Lower lobe of right lung (tissue), 2 donors: ENCODE data around the gene IL12B. TPM values are rescaled to one million over a fixed set of nuclear protein-coding genes. Genes with fewer than 3 reads are reported as not detected.
A peak's percentile ranks its signal among the peaks of the same experiment; 100 is the strongest.

ENCODE experiments used
- ATAC-seq, 2 donors: fragments of 200-7000 bp; cut with Tn5 transposase; one replicate each; pipeline ENCODE4 v1.9.1; 2020 to 2022; ENCODE audit warnings: mild to moderate bottlenecking in 2 of 2, moderate library complexity in 2 of 2
- DNase-seq: peaks from one replicate; pipeline ENCODE4 v3.0.0-alpha.2; 2020
- H3K27ac ChIP-seq: fragments of 200-600 bp; one replicate; pipeline ENCODE4 v1.8.0; 2022
- H3K27me3 ChIP-seq: fragments of 200-600 bp; one replicate; pipeline ENCODE4 v1.8.0; 2022; ENCODE audit warnings: low read depth
- H3K36me3 ChIP-seq: fragments of 200-600 bp; one replicate; pipeline ENCODE4 v1.8.0; 2022; ENCODE audit warnings: mild to moderate bottlenecking
- H3K4me1 ChIP-seq: fragments of 200-600 bp; one replicate; pipeline ENCODE4 v1.8.0; 2022
- H3K4me3 ChIP-seq: fragments of 200-600 bp; one replicate; pipeline ENCODE4 v1.8.0; 2022; ENCODE audit warnings: mild to moderate bottlenecking
- H3K9me3 ChIP-seq: fragments of 200-600 bp; one replicate; pipeline ENCODE4 v1.8.0; 2022
- CTCF ChIP-seq: fragments of 200-600 bp; IDR thresholded peaks from one replicate; pipeline ENCODE4 v1.8.0; 2022; ENCODE audit warnings: antibody characterized with exemption, mild to moderate bottlenecking
- intact Hi-C: fragments of 100-400 bp; cut with DNase I; formaldehyde crosslinking; loops from one replicate; pipeline ENCODE4 v1.11.0; 2022
- total RNA-seq: library from RNA; stranded (reverse); fragmentation: NEBNext Ultra II Directional; extraction: Animal tissue kit (Norgen Biotek cat#: 25700); gene quantifications from one replicate; pipeline ENCODE4 v1.2.1, GENCODE V29; 2021
- donor health status: DM: no; HTN: yes; CAD: no; lungs with severe emphysema.

Gene IL12B
- total RNA-seq, 1 donor from 2014 or later: not detected

GRCh38 chr5:159337016-159337955 lies 7.0 kb upstream of the IL12B start:
- Histone ChIP-seq H3K4me3 (no peak overlapping the region), H3K27ac (no peak overlapping the region), H3K9me3 (no peaks in the 10 kb centered on the region), H3K4me1 (peaks cover 21% of the 10 kb centered on the region), H3K27me3 (no peaks in the 10 kb centered on the region), H3K36me3 (no peaks in the 10 kb centered on the region)
- intact Hi-C loops: no loop called here
- ATAC-seq: no peak
- TF ChIP-seq CTCF: no peak
- DNase-seq: no peak

GRCh38 chr5:159336586-159336985 lies 6.3 kb upstream of the IL12B start:
- intact Hi-C loops: no loop called here
- Histone ChIP-seq H3K4me1 (peaks cover 19% of the 10 kb centered on the region), H3K4me3 (no peak overlapping the region), H3K36me3 (no peaks in the 10 kb centered on the region), H3K9me3 (no peaks in the 10 kb centered on the region), H3K27ac (no peak overlapping the region), H3K27me3 (no peaks in the 10 kb centered on the region)
- ATAC-seq (no peak), DNase-seq (no peak)
- no peak for TF ChIP-seq CTCF

- H3K36me3 ChIP-seq: no peaks in the 10 kb centered on the region
- no peak overlapping the region for H3K4me3 ChIP-seq
- no peak for DNase-seq
- no peak overlapping the region for H3K27ac ChIP-seq
- H3K27me3 ChIP-seq: no peaks in the 10 kb centered on the region
- ATAC-seq: no peak
- no peaks in the 10 kb centered on the region for H3K9me3 ChIP-seq
- intact Hi-C loops: no loop called here
- H3K4me1 ChIP-seq: peaks cover 23% of the 10 kb centered on the region
- TF ChIP-seq CTCF: no peak
Observed at GRCh38 chr5:159333545-159333925, 3.2 kb upstream of the IL12B start.

GRCh38 chr5:159332800-159333544 lies 2.7 kb upstream of the IL12B start:
- Histone ChIP-seq H3K4me1 (peaks cover 23% of the 10 kb centered on the region), H3K9me3 (no peaks in the 10 kb centered on the region), H3K27me3 (no peaks in the 10 kb centered on the region), H3K27ac (no peak overlapping the region), H3K4me3 (no peak overlapping the region), H3K36me3 (no peaks in the 10 kb centered on the region)
- ATAC-seq (no peak), DNase-seq (no peak)
- no peak for TF ChIP-seq CTCF
- intact Hi-C loops: no loop called here

- intact Hi-C loops: no loop called here
- peak overlapping the region; percentile 58 for H3K4me3 ChIP-seq
- no peaks in the 10 kb centered on the region for H3K9me3 ChIP-seq
- peak; percentile 78 for TF ChIP-seq CTCF
- H3K27ac ChIP-seq: peak overlapping the region; percentile 42
- ATAC-seq (peak; percentile 93 to 94), DNase-seq (peak; percentile 81)
- no peaks in the 10 kb centered on the region for H3K27me3 ChIP-seq
- H3K36me3 ChIP-seq: no peaks in the 10 kb centered on the region
- H3K4me1 ChIP-seq: peaks cover 13% of the 10 kb centered on the region
Observed at GRCh38 chr5:159331093-159331973, 1.0 kb upstream of the IL12B start.
